Endometrium (tissue), 2 donors: ENCODE data around the gene PMPCA.
"Not testable (repeated sequence)": the region's sequence is repeated elsewhere in the genome, so short reads cannot be mapped to it uniquely, and the experiment has no call there.

Experiments
- FAIRE-seq: peaks from 2 replicates; lab custom pipeline; 2012; peaks lifted over from hg19 to GRCh38; lab: Jason Lieb, UNC
- donor health status: control.
- donor health status: control.

PMPCA gene

GRCh38 chr9:136412962-136413361 lies 2.5 kb downstream of the PMPCA start:
- FAIRE-seq, result no peak

- FAIRE-seq, result no peak
Measured at GRCh38 chr9:136416427-136416826, 6.0 kb downstream of the PMPCA start.

GRCh38 chr9:136416914-136417313 lies 6.5 kb downstream of the PMPCA start:
- no peak for FAIRE-seq

- FAIRE-seq, result no peak
Measured at GRCh38 chr9:136418182-136419091, 8.0 kb downstream of the PMPCA start.

- no peak for FAIRE-seq
Measured at GRCh38 chr9:136419092-136419420, 8.6 kb downstream of the PMPCA start.

GRCh38 chr9:136421791-136422190 lies 11.3 kb downstream of the PMPCA start:
- FAIRE-seq, result no peak

- no peak for FAIRE-seq
Measured at GRCh38 chr9:136422876-136423275, 12.4 kb downstream of the PMPCA start.

- FAIRE-seq, result no peak
Measured at GRCh38 chr9:136423432-136424146, 13.1 kb downstream of the PMPCA start.

GRCh38 chr9:136424750-136425362 lies 14.4 kb downstream of the PMPCA start:
- FAIRE-seq, result no peak

GRCh38 chr9:136425367-136425766 lies 14.9 kb downstream of the PMPCA start:
- FAIRE-seq, result not testable (repeated sequence)

- no peak for FAIRE-seq
Measured at GRCh38 chr9:136426787-136427186, 16.3 kb downstream of the PMPCA start.

GRCh38 chr9:136429075-136429628 lies 18.7 kb downstream of the PMPCA start:
- no peak for FAIRE-seq

- FAIRE-seq, result no peak
Measured at GRCh38 chr9:136429683-136430491, 19.4 kb downstream of the PMPCA start.

GRCh38 chr9:136430588-136431234 lies 20.3 kb downstream of the PMPCA start:
- FAIRE-seq, result no peak

- FAIRE-seq, result no peak
Measured at GRCh38 chr9:136431782-136432350, 21.4 kb downstream of the PMPCA start.

GRCh38 chr9:136432591-136432990 lies 22.1 kb downstream of the PMPCA start:
- no peak for FAIRE-seq

GRCh38 chr9:136433043-136433715 lies 22.7 kb downstream of the PMPCA start:
- no peak for FAIRE-seq

GRCh38 chr9:136433849-136434579 lies 23.6 kb downstream of the PMPCA start:
- FAIRE-seq, result no peak

- no peak for FAIRE-seq
Measured at GRCh38 chr9:136434580-136435169, 24.2 kb downstream of the PMPCA start.
